ENCODE data around the gene MAP1S.

GRCh38 chr19:17753976-17754375 is 34.7 kb downstream of the MAP1S start:
- TF ChIP-seq, protein P1, sequence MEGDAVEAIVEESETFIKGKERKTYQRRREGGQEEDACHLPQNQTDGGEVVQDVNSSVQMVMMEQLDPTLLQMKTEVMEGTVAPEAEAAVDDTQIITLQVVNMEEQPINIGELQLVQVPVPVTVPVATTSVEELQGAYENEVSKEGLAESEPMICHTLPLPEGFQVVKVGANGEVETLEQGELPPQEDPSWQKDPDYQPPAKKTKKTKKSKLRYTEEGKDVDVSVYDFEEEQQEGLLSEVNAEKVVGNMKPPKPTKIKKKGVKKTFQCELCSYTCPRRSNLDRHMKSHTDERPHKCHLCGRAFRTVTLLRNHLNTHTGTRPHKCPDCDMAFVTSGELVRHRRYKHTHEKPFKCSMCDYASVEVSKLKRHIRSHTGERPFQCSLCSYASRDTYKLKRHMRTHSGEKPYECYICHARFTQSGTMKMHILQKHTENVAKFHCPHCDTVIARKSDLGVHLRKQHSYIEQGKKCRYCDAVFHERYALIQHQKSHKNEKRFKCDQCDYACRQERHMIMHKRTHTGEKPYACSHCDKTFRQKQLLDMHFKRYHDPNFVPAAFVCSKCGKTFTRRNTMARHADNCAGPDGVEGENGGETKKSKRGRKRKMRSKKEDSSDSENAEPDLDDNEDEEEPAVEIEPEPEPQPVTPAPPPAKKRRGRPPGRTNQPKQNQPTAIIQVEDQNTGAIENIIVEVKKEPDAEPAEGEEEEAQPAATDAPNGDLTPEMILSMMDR (IDR thresholded peaks at IDR 0.05): no peak
- TF ChIP-seq POLR2A (IDR thresholded peaks at IDR 0.05): no peak
- no peak for TF ChIP-seq POLR2AphosphoS5 (IDR thresholded peaks at IDR 0.05)
